GF-D8 (cell line): ENCODE results near the gene YIF1B.

Source experiments
- DNase-seq: peaks from one replicate; lab custom pipeline; 2025; lab: John Stamatoyannopoulos, UW

Gene YIF1B

GRCh38 chr19:38333245-38333644 is 17.5 kb upstream of the YIF1B start:
- DNase-seq: no peak

- no peak for DNase-seq
Observed at GRCh38 chr19:38331728-38332127, 16.0 kb upstream of the YIF1B start.

GRCh38 chr19:38329651-38330050 is 13.9 kb upstream of the YIF1B start:
- no peak for DNase-seq

GRCh38 chr19:38326591-38326990 is 10.8 kb upstream of the YIF1B start:
- DNase-seq: no peak

- DNase-seq: no peak
Observed at GRCh38 chr19:38324431-38324830, 8.7 kb upstream of the YIF1B start.

GRCh38 chr19:38323291-38323690 is 7.5 kb upstream of the YIF1B start:
- no peak for DNase-seq

- DNase-seq: no peak
Observed at GRCh38 chr19:38321646-38322196, 6.0 kb upstream of the YIF1B start.

- no peak for DNase-seq
Observed at GRCh38 chr19:38320969-38321339, 5.2 kb upstream of the YIF1B start.

GRCh38 chr19:38319421-38320258 is 3.9 kb upstream of the YIF1B start, which contains the start of gene KCNK6:
TSS of gene KCNK6 (plus strand) at chr19:38319845. CDS start at chr19:38319951, 106 bp downstream.
- DNase-seq: no peak

- DNase-seq: no peak
Observed at GRCh38 chr19:38318660-38319059, 2.9 kb upstream of the YIF1B start.

GRCh38 chr19:38317104-38317612 is 1.4 kb upstream of the YIF1B start:
- peak; percentile 93 for DNase-seq

GRCh38 chr19:38316477-38317067 is 825 bp upstream of the YIF1B start:
- DNase-seq: no peak

GRCh38 chr19:38310986-38311385 is 4.8 kb downstream of the YIF1B start:
- no peak for DNase-seq

GRCh38 chr19:38310279-38310670 is 5.5 kb downstream of the YIF1B start:
- no peak for DNase-seq

GRCh38 chr19:38309615-38310278 is 6.0 kb downstream of the YIF1B start:
- DNase-seq: no peak

GRCh38 chr19:38308926-38309614 is 6.7 kb downstream of the YIF1B start:
- no peak for DNase-seq

GRCh38 chr19:38308006-38308766 is 7.6 kb downstream of the YIF1B start:
- DNase-seq: no peak

- DNase-seq: no peak
Observed at GRCh38 chr19:38307597-38307996, 8.2 kb downstream of the YIF1B start.

- no peak for DNase-seq
Observed at GRCh38 chr19:38307076-38307475, 8.7 kb downstream of the YIF1B start.

- DNase-seq: no peak
Observed at GRCh38 chr19:38306236-38306635, 9.5 kb downstream of the YIF1B start.

GRCh38 chr19:38304866-38305429 is 10.8 kb downstream of the YIF1B start:
- no peak for DNase-seq
